Loucy (cell line): ENCODE data around the gene XRCC2.

Experiments used
- H2AFZ ChIP-seq: fragments of 200-600 bp; sonication (generic); 2 replicates; pipeline ENCODE4 v1.6.0; 2016; ENCODE audit warnings: antibody characterized with exemption, mild to moderate bottlenecking, low read length, moderate library complexity
- H3F3A ChIP-seq: fragments of 200-600 bp; 2 replicates; pipeline ENCODE4 v1.6.0; 2016; ENCODE audit warnings: antibody characterized with exemption, low read depth, mild to moderate bottlenecking
- H3K27me3 ChIP-seq: fragments of 200-600 bp; sonication (generic); 2 replicates; pipeline ENCODE4 v1.6.1; 2014; ENCODE audit warnings: low read length, mild to moderate bottlenecking; ENCODE audit not compliant: insufficient read depth, poor library complexity, severe bottlenecking
- H3K36me3 ChIP-seq: fragments of 200-600 bp; sonication (generic); 2 replicates; pipeline ENCODE4 v1.6.1; 2016; ENCODE audit warnings: low read length; ENCODE audit not compliant: insufficient read depth
- H3K4me1 ChIP-seq: fragments of 200-600 bp; sonication (generic); 2 replicates; pipeline ENCODE4 v1.5.1; 2014; ENCODE audit warnings: low read length, mild to moderate bottlenecking; ENCODE audit not compliant: insufficient read depth, poor library complexity, severe bottlenecking
- H3K4me2 ChIP-seq: fragments of 200-600 bp; sonication (generic); 2 replicates; pipeline ENCODE4 v1.6.0; 2014; ENCODE audit warnings: antibody characterized with exemption, low read length, low read depth, mild to moderate bottlenecking; ENCODE audit not compliant: poor library complexity, severe bottlenecking
- H3K4me3 ChIP-seq: fragments of 200-600 bp; sonication (generic); 2 replicates; pipeline ENCODE4 v1.5.1; 2014; ENCODE audit warnings: low read length, mild to moderate bottlenecking, mixed read lengths; ENCODE audit not compliant: poor library complexity, severe bottlenecking
- H3K79me2 ChIP-seq: fragments of 200-600 bp; sonication (generic); 2 replicates; pipeline ENCODE4 v1.6.1; 2014; ENCODE audit warnings: low read length; ENCODE audit not compliant: insufficient read depth
- H3K9ac ChIP-seq: fragments of 200-600 bp; sonication (generic); 2 replicates; pipeline ENCODE4 v1.6.0; 2014; ENCODE audit warnings: mild to moderate bottlenecking, low read depth, low read length, moderate library complexity; ENCODE audit not compliant: poor library complexity, severe bottlenecking
- H3K9me2 ChIP-seq: fragments of 200-600 bp; sonication (generic); replicated peaks from 2 replicates; pipeline ENCODE4 v1.6.1; 2016; ENCODE audit warnings: low read depth, low read length, mixed read lengths
- H3K9me3 ChIP-seq: fragments of 200-600 bp; sonication (generic); 2 replicates; pipeline ENCODE4 v1.6.1; 2014; ENCODE audit warnings: mild to moderate bottlenecking, antibody characterized with exemption, low read length, low read depth; ENCODE audit not compliant: insufficient read depth
- H4K20me1 ChIP-seq: fragments of 200-600 bp; sonication (generic); 2 replicates; pipeline ENCODE4 v1.6.0; 2014; ENCODE audit warnings: antibody characterized with exemption, low read length, mild to moderate bottlenecking; ENCODE audit not compliant: insufficient read depth, poor library complexity, severe bottlenecking
- CTCF ChIP-seq: fragments of 200-600 bp; sonication (generic); conservative IDR thresholded peaks from 2 replicates; pipeline ENCODE4 v1.5.1; 2014; ENCODE audit warnings: mild to moderate bottlenecking, antibody characterized with exemption, low read length
- EZH2phosphoT487 ChIP-seq: fragments of 200-600 bp; IDR thresholded peaks from 2 replicates; pipeline ENCODE4 v1.6.1; 2018; ENCODE audit warnings: antibody characterized with exemption, mild to moderate bottlenecking, moderate library complexity, borderline replicate concordance

Gene XRCC2

GRCh38 chr7:152619027-152619739 is 56.8 kb downstream of the XRCC2 start:
- H3K9me2 ChIP-seq: no peaks in the 10 kb centered on the region
- no peak overlapping the region for H3K9ac ChIP-seq
- no peaks in the 10 kb centered on the region for H3F3A ChIP-seq
- H3K9me3 ChIP-seq: no peaks in the 10 kb centered on the region
- H3K4me1 ChIP-seq: no peaks in the 10 kb centered on the region
- no peak overlapping the region for H2AFZ ChIP-seq
- no peak overlapping the region for H3K4me3 ChIP-seq
- TF ChIP-seq EZH2phosphoT487 (no peak), CTCF (no peak)
- no peaks in the 10 kb centered on the region for H4K20me1 ChIP-seq
- no peaks in the 10 kb centered on the region for H3K27me3 ChIP-seq
- H3K79me2 ChIP-seq: no peaks in the 10 kb centered on the region
- H3K36me3 ChIP-seq: no peaks in the 10 kb centered on the region
- no peak overlapping the region for H3K4me2 ChIP-seq

GRCh38 chr7:152618427-152618826 is 57.5 kb downstream of the XRCC2 start:
- TF ChIP-seq EZH2phosphoT487 (no peak), CTCF (no peak)
- Histone ChIP-seq H2AFZ (no peak overlapping the region), H3K4me1 (no peaks in the 10 kb centered on the region), H3K9me3 (no peaks in the 10 kb centered on the region), H3K4me3 (no peak overlapping the region), H3K9ac (no peak overlapping the region), H3K79me2 (no peaks in the 10 kb centered on the region), H3K27me3 (no peaks in the 10 kb centered on the region), H3K9me2 (no peaks in the 10 kb centered on the region), H4K20me1 (no peaks in the 10 kb centered on the region), H3K4me2 (no peak overlapping the region), H3K36me3 (no peaks in the 10 kb centered on the region), H3F3A (no peaks in the 10 kb centered on the region)

GRCh38 chr7:152617056-152617455 is 58.9 kb downstream of the XRCC2 start:
- Histone ChIP-seq H4K20me1 (no peaks in the 10 kb centered on the region), H2AFZ (no peak overlapping the region), H3K79me2 (no peaks in the 10 kb centered on the region), H3K36me3 (no peaks in the 10 kb centered on the region), H3K4me3 (no peak overlapping the region), H3K4me1 (no peaks in the 10 kb centered on the region), H3K9me3 (no peaks in the 10 kb centered on the region), H3K9me2 (no peaks in the 10 kb centered on the region), H3K4me2 (no peak overlapping the region), H3F3A (no peaks in the 10 kb centered on the region), H3K27me3 (no peaks in the 10 kb centered on the region), H3K9ac (no peak overlapping the region)
- no peak for TF ChIP-seq CTCF
- no peak for TF ChIP-seq EZH2phosphoT487
